Superior temporal gyrus (tissue), 1 donor: ENCODE results near the gene PYCARD.
"Not testable (repeated sequence)": the region's sequence is repeated elsewhere in the genome, so short reads cannot be mapped to it uniquely, and the experiment has no call there.

ENCODE experiments used
- DNase-seq: peaks from one replicate; pipeline ENCODE4 v3.0.0-alpha.2; 2016; ENCODE audit errors: extremely low spot score

PYCARD gene

DNA sequence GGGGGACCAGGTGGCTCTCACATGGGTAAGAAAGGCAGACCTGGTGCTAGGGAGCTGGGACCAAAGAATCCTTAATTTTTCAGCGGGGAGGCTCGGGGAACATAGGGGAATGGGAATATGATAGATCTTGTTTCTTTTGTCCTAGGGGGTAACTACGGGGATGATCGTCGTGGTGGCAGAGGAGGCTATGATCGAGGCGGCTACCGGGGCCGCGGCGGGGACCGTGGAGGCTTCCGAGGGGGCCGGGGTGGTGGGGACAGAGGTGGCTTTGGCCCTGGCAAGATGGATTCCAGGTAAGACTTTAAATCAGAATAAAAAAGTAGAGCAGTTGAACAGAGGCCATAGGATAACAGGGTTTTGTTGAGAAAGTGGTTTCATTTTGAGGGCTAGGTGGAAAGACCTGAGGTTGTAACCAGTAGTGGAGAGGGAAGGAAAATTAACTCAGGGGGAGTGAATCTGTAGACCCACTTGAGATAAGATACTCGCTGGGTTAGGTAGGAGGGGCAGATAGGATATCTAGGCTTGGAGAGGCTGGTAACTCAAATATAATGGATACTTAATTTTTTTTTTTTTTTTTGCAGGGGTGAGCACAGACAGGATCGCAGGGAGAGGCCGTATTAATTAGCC is 11.6 kb downstream of the PYCARD start:
- DNase-seq, result no peak

- DNase-seq, result no peak
Measured at GRCh38 chr16:31190061-31190460, 12.5 kb downstream of the PYCARD start.

DNA sequence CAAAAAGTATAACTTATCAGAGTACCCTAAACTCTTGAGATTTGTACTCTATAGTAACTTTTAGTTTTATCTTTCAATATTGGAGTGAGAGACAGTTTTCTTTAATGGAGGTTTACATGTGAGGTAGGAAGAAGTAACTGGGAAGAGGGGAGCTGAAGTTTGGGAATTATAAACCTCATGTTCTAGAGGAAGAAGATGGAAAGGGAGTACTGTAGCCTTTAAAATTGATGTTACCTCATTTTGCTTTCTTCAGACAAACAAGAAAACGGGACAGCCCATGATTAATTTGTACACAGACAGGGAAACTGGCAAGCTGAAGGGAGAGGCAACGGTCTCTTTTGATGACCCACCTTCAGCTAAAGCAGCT is 13.2 kb downstream of the PYCARD start:
- no peak for DNase-seq

DNA sequence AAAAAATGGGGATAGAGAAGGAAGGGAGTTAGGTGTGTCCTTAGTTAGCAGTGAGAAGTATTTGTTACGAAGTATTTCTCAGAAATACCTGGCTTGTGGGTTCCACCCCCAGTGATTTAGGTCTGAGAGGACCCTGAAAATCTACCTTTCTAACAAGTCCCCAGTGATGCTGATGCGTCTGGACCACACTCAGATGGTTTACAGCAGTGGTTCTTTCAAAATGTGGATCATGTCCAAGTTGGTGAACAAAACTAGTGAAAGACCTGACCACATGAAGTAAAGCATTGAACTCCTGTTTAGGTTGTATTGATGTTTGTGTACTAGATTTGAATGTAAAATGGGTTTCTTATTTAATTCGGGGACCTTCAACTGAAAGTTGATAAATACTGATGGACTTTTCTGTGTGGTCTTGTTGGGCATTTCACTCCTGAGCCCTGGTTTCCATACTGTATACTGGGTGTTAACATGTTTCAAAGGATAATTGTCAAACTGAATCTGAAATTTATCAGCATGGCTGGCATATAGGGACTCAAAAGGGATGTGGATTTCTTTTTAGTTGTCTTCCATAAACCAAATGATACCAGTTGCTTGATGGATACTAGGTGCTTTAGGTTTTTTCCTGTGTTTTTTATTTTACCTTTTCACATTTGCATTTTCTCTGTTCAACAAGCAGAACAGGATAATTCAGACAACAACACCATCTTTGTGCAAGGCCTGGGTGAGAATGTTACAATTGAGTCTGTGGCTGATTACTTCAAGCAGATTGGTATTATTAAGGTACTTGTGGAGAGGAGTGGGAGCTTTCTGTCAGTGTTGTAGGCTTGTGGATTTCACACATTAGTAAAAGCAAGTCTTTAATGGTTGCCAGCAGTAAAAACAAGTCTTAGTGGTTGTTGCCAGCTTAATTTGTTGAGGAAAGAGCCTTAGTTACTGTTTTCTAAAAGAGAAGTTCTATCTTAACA is 13.8 kb downstream of the PYCARD start:
- DNase-seq, result no peak

DNA sequence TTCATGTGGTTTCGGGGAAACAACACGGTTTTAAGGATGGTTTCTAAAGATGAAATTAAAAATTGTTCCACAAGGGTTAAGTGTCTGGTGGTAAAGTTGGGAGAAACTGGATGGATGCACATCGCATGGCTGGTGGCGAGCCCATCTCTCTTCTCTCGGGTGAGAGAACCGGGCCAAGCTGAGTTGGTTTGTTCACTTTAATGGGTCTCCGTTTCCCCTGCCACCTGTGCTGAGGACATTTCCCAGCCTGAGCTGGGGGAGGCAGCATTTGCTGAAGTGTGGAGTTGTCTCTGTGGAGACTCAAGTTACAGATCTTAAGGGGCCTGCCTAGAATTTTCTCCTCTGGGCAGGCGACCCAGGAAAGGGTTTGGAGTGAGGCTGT is 14.8 kb downstream of the PYCARD start:
- DNase-seq, result no peak

GRCh38 chr16:31186930-31187807 is 15.4 kb downstream of the PYCARD start:
- DNase-seq, result no peak

DNA sequence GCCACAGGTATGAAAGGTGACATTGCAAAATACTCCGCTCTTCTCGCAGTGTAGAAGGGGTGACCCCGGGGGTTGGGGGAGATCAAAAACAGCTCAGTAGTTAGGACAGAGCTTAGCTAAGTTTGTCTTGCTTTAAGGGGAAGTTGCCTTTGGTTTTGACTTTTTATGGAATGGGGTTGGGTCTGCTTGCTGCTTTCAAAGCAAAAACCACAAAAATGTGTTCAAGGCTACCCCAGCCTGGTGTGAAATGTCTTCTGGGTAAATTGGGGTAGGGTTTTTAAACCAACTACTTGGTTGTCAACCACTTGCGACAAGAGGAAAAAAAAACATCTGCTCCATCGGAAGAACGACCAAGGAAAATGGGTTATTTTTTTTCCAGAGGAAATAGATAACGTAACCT is 16.4 kb downstream of the PYCARD start:
- DNase-seq, result no peak

DNA sequence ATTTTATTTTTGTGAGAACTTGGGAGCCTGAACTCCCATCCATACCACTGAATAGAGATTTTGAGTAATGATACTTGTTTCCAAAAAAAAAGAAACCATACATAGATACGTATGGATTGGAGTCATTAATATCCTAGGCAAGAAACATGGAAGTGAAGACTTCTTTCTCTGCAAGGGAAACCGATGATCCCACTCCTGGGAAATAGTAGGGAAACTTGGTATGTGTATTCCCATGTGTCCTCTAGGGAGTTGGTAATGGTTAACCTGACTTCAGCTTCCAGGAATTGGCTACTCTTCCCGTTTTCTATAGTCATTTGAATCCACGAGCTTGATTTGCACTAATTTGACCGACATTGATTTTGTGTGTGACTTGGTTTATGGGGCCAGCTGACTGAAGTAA is 17.2 kb downstream of the PYCARD start:
- no peak for DNase-seq

DNA sequence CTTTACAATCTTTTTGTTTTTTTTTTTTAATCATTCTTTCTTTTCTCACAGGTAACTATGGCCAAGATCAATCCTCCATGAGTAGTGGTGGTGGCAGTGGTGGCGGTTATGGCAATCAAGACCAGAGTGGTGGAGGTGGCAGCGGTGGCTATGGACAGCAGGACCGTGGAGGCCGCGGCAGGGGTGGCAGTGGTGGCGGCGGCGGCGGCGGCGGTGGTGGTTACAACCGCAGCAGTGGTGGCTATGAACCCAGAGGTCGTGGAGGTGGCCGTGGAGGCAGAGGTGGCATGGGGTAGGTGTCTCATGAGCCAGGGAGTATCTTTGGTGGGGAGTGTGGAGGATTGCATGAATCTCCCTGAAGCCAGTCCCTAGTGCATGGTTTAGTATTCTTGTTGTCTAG is 17.7 kb downstream of the PYCARD start:
- no peak for DNase-seq

DNA sequence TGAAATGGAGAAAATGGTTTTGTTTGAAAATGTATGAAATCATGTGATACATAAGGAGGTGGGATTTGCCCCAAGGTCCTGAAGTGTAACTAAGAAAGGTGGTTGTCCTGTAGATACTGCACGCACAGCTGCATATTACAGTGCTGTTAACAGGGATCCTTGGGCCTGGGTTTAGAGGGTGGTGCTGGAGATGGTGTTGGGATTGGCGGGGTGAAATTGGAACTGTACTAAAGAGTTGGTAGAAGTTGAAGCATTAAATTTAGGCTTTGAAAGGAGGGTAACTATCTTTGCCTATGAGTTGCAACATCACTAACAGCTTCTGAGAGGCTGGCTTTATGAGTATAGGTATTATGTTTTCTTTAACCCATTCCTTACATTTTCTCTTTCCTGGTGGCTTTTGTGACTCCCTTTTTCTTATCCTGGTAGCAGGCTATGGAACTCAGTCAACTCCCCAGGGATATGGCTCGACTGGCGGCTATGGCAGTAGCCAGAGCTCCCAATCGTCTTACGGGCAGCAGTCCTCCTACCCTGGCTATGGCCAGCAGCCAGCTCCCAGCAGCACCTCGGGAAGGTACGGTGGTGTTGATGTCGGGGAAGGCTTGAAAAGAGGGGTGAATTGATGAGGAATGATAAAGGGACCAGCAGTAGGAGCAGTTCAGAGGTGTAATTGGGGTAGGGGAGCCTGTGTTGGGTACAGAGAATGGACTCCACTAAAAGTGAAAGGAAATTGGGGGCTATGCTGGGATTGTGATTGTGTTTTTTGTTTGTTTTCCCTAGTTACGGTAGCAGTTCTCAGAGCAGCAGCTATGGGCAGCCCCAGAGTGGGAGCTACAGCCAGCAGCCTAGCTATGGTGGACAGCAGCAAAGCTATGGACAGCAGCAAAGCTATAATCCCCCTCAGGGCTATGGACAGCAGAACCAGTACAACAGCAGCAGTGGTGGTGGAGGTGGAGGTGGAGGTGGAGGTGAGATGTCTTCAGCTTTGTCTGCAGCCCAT is 18.8 kb downstream of the PYCARD start:
- no peak for DNase-seq

DNA sequence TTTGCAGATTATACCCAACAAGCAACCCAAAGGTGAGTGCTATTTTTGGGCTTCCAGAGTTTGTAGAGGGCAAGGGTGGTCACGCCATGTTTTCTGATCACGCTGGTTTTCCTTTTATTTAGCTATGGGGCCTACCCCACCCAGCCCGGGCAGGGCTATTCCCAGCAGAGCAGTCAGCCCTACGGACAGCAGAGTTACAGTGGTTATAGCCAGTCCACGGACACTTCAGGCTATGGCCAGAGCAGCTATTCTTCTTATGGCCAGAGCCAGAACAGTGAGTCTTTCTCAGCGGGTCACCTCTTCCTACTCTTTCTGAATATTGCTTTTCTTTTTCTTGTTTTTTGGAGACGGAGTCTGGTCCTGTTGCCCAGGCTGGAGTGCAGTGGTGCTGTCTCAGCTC is 20.2 kb downstream of the PYCARD start:
- DNase-seq, result no peak

DNA sequence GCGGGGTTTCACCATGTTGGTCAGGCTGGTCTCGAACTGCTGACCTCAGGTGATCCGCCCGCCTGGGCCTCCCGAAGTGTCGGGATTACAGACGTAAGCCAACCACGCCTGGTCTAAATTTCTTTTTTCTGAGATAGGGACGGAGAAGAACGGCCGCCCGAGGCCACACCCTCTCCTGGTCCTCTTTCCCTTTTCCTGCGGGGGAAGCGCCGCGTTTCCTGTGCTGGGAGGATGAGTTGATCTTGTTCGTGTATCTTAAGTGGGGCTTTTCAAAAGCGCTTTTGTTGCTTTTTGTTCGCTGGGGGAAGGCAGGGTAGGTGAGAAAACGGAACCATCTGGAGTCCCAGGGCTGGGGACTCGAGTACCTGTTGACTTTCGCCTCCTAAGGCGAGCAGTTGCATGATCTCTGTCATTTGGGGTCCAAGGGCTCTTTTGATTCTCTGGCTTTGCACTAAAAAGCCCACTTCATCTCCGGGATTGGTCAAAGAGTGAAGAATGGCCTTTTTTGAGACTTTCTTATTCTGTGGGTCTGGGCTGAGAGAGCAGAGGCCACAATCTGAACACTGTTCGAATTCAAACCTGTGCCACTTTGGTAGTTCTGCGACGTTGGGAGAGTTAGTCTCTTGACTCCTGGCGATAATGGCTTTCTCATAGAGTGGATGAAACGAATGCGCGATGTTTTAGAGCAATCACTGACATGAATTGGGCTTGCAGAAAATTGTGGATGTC is 21.3 kb downstream of the PYCARD start:
- DNase-seq, result no peak

- peak; percentile 95 for DNase-seq
Measured at GRCh38 chr16:31179747-31180459, 22.7 kb downstream of the PYCARD start, which contains the start of gene FUS. TSS of gene FUS (plus strand) at chr16:31180139. CDS start at chr16:31180215, 76 bp downstream.

DNA sequence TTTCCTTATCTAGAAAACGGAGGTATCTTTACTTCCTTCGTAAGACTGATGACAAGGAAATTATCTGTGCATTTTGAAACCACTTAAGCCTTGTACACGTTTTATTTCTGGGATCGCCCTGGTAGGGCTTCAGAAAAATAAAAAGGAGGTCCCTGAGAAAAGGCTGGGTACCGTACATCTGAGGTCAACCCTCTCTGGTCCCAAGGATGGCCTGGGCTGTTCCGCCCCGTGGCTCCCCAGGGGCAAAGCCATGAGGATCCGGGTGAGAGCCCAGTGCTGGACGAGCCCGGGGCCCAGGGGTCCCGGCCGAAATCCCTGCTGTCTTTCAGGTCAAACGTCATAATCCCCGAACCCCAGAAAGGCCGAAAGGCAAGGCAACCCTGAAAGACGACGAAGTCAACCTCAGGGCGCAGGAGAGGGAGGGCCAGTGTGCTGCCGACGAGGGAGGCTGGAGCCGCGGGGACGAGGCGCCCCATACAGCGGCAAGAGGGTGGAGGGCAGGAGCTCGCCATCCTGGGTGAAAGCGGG is 23.3 kb downstream of the PYCARD start:
- peak; percentile 24 for DNase-seq

DNA sequence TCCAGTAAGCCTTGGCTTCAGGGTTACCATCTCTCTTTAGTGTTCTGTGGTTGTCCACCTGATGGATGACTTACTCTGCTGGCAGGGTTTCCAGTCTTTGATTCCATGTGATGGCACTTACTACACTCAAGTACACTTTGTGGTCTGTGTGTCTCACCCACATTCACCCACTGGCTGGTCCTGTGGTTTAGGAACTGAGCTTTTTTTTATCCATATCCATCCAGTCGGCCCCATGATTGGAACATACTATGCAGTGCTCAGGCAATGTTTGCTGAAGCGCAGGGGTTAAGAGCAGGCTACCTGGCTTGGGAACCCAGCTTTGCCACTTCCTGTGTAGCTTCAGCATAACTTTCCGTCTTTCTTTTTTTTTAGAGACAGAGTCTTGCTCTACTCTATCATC is 25.4 kb downstream of the PYCARD start:
- DNase-seq, result no peak

GRCh38 chr16:31170048-31170447 is 32.5 kb downstream of the PYCARD start:
- not testable (repeated sequence) for DNase-seq

DNA sequence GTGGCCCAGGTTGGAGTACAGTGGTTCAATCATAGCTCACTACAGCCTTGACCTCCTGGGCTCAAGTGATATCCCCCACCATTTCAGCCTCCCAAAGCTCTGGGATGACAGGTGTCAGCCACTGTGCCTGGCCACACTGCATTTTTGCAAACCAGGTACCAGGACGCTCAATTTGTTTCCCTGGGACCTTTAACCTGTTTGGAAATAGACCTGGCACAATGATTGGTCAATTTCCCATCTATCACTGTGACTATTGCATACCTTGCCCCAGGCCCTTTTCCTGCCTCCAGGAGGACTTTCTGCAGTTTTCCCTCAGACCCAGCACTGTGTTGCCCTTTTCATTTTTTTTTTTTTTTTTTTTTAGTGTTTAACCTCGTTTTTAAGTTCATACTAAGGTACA is 33.7 kb downstream of the PYCARD start:
- DNase-seq, result no peak

- no peak for DNase-seq
Measured at GRCh38 chr16:31167315-31167714, 35.2 kb downstream of the PYCARD start.

DNA sequence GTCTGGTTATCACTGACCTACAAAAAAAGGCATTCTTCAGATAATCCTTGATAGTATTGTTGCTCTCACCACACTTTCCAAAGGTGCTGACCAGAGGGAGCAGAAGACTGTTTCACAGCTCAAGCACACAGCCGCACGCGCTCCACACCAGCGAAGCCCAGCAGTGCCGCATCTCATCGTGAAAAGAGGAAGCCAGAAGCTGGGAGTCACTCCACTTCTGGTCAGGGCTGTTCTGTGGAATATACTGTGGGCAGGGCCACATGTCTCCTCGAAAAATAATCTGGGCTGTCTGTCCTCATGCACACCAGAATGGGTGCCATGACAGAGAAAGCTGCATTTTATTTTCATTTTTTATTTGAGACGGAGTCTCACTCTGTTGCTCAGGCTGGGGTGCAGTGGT is 45.4 kb downstream of the PYCARD start:
- peak; percentile 10 for DNase-seq
